ENCODE measurements around the gene OLIG1. TPM values are rescaled to one million over a fixed set of nuclear protein-coding genes. Genes with fewer than 3 reads are reported as not detected.

Gene OLIG1
- total RNA-seq, 2 experiments from 2014 or later = not detected

DNA sequence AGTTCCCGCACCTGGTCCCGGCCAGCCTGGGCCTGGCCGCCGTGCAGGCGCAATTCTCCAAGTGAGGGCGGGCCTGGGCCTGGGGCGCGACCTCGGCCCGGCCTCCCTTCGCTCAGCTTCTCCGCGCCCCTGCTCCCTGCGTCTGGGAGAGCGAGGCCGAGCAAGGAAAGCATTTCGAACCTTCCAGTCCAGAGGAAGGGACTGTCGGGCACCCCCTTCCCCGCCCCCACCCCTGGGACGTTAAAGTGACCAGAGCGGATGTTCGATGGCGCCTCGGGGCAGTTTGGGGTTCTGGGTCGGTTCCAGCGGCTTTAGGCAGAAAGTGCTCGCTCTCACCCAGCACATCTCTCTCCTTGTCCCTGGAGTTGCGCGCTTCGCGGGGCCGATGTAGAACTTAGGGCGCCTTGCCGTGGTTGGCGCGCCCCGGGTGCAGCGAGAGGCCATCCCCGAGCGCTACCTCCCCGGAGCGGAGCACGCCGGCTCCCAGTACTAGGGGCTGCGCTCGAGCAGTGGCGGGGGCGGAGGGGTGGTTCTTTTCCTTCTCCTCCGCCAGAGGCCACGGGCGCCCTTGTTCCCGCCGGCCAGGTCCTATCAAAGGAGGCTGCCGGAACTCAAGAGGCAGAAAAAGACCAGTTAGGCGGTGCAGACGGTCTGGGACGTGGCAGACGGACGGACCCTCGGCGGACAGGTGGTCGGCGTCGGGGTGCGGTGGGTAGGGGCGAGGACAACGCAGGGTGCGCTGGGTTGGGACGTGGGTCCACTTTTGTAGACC lies 1.2 kb downstream of the OLIG1 start:
- H3K4me3 ChIP-seq (ENCODE audit: low read depth, low read length, poor library complexity, severe bottlenecking) = no peak overlapping the region
- ChIA-PET CTCF (ENCODE audit: unreplicated experiment) (no interaction called here), POLR2A (no interaction called here)
- no peak overlapping the region for H2AFZ ChIP-seq (ENCODE audit: low read length)
- H4K20me1 ChIP-seq (ENCODE audit: insufficient read depth, low read length) = no peaks in the 10 kb centered on the region
- BruUV-seq (replicated peaks) = no TSS peak
- H3K9me3 ChIP-seq (ENCODE audit: low read length) = no peaks in the 10 kb centered on the region
- no peaks in the 10 kb centered on the region for H3K79me2 ChIP-seq (ENCODE audit: insufficient read depth, low read depth, low read length)
- no peaks in the 10 kb centered on the region for H3K36me3 ChIP-seq (ENCODE audit: insufficient read depth, low read length)
- no peaks in the 10 kb centered on the region for H3K4me1 ChIP-seq (ENCODE audit: insufficient read depth, low read length, poor library complexity, severe bottlenecking)
- TF ChIP-seq EZH2phosphoT487 (IDR thresholded peaks at IDR 0.05; ENCODE audit: borderline replicate concordance, low read depth, low read length) = no peak
- TF ChIP-seq, protein P1, sequence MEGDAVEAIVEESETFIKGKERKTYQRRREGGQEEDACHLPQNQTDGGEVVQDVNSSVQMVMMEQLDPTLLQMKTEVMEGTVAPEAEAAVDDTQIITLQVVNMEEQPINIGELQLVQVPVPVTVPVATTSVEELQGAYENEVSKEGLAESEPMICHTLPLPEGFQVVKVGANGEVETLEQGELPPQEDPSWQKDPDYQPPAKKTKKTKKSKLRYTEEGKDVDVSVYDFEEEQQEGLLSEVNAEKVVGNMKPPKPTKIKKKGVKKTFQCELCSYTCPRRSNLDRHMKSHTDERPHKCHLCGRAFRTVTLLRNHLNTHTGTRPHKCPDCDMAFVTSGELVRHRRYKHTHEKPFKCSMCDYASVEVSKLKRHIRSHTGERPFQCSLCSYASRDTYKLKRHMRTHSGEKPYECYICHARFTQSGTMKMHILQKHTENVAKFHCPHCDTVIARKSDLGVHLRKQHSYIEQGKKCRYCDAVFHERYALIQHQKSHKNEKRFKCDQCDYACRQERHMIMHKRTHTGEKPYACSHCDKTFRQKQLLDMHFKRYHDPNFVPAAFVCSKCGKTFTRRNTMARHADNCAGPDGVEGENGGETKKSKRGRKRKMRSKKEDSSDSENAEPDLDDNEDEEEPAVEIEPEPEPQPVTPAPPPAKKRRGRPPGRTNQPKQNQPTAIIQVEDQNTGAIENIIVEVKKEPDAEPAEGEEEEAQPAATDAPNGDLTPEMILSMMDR (conservative IDR thresholded peaks at IDR 0.05; ENCODE audit: low read length) = no peak
- H3K27ac ChIP-seq (ENCODE audit: low read depth, low read length, poor library complexity, severe bottlenecking) = no peak overlapping the region
- DNase-seq (ENCODE audit: low spot score) = no peak
- no peak overlapping the region for H3K4me2 ChIP-seq (ENCODE audit: low read length)
- intact Hi-C loops (cut with micrococcal nuclease; ENCODE audit: unreplicated experiment) = no loop called here
- no peaks in the 10 kb centered on the region for H3K9me2 ChIP-seq (ENCODE audit: insufficient read depth, low read length)

DNA sequence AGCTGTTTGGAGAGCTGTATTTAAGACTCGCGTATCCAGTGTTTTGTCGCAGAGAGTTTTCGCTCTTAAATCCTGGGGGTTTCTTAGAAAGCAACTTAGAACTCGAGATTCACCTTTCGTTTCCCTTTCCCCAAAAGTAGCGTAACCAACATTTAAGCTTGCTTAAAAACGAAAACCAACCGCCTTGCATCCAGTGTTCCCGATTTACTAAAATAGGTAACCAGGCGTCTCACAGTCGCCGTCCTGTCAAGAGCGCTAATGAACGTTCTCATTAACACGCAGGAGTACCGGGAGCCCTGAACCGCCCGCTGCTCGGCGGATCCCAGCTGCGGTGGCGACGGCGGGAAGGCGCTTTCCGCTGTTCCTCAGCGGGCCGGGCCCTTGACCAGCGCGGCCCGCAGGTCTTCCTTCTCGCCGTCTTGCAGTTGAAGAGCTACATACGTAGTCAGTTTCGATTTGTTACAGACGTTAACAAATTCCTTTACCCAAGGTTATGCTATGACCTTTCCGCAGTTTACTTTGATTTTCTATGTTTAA lies 1.9 kb downstream of the OLIG1 start:
- intact Hi-C loops (cut with micrococcal nuclease; ENCODE audit: unreplicated experiment) = no loop called here
- TF ChIP-seq, protein P1 (conservative IDR thresholded peaks at IDR 0.05; ENCODE audit: low read length) = no peak
- TF ChIP-seq EZH2phosphoT487 (IDR thresholded peaks at IDR 0.05; ENCODE audit: borderline replicate concordance, low read depth, low read length) = no peak
- H3K9me3 ChIP-seq (ENCODE audit: low read length) = no peaks in the 10 kb centered on the region
- POLR2A ChIA-PET = no interaction called here
- no peaks in the 10 kb centered on the region for H3K9me2 ChIP-seq (ENCODE audit: insufficient read depth, low read length)
- CTCF ChIA-PET (ENCODE audit: unreplicated experiment) = no interaction called here
- H3K4me2 ChIP-seq (ENCODE audit: low read length) = no peak overlapping the region
- no peaks in the 10 kb centered on the region for H3K79me2 ChIP-seq (ENCODE audit: insufficient read depth, low read depth, low read length)
- H3K27ac ChIP-seq (ENCODE audit: low read depth, low read length, poor library complexity, severe bottlenecking) = no peak overlapping the region
- no peaks in the 10 kb centered on the region for H3K36me3 ChIP-seq (ENCODE audit: insufficient read depth, low read length)
- no TSS peak for BruUV-seq (replicated peaks)
- H3K4me1 ChIP-seq (ENCODE audit: insufficient read depth, low read length, poor library complexity, severe bottlenecking) = no peaks in the 10 kb centered on the region
- no peak overlapping the region for H3K4me3 ChIP-seq (ENCODE audit: low read depth, low read length, poor library complexity, severe bottlenecking)
- H4K20me1 ChIP-seq (ENCODE audit: insufficient read depth, low read length) = no peaks in the 10 kb centered on the region
- no peak overlapping the region for H2AFZ ChIP-seq (ENCODE audit: low read length)
- no peak for DNase-seq (ENCODE audit: low spot score)

DNA sequence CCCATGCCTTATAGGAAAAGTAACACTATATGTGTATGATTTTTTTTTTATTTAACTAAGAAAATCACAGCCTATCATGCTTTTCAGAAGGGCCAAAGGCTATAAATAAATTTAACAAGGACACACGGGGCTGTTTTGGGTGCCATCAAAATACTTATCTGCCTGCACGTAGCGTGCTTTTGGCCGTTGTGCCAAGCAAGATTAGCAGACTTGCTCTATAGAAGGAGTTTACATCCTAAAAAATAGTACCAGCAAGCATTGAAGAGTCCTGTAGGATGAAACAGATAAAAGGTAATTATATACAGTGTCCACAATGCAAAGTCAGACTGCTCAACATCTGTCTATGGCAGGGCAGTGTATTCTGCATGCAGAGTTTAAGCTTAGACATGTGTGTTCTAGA lies 3.7 kb downstream of the OLIG1 start:
- H3K36me3 ChIP-seq (ENCODE audit: insufficient read depth, low read length) = no peaks in the 10 kb centered on the region
- H3K4me2 ChIP-seq (ENCODE audit: low read length) = no peak overlapping the region
- no peak overlapping the region for H2AFZ ChIP-seq (ENCODE audit: low read length)
- intact Hi-C loops (cut with micrococcal nuclease; ENCODE audit: unreplicated experiment) = no loop called here
- no peaks in the 10 kb centered on the region for H3K9me2 ChIP-seq (ENCODE audit: insufficient read depth, low read length)
- BruUV-seq (replicated peaks) = no TSS peak
- CTCF ChIA-PET (ENCODE audit: unreplicated experiment) = interaction anchor here (0.6 kb wide), 1 partner anchor 12 kb away, joined by 3 read pairs; no protein-coding TSS in a partner anchor
- no peaks in the 10 kb centered on the region for H4K20me1 ChIP-seq (ENCODE audit: insufficient read depth, low read length)
- H3K27ac ChIP-seq (ENCODE audit: low read depth, low read length, poor library complexity, severe bottlenecking) = no peak overlapping the region
- DNase-seq (ENCODE audit: low spot score) = no peak
- no peak overlapping the region for H3K4me3 ChIP-seq (ENCODE audit: low read depth, low read length, poor library complexity, severe bottlenecking)
- TF ChIP-seq EZH2phosphoT487 (IDR thresholded peaks at IDR 0.05; ENCODE audit: borderline replicate concordance, low read depth, low read length) = no peak
- TF ChIP-seq, protein P1 (conservative IDR thresholded peaks at IDR 0.05; ENCODE audit: low read length) = no peak
- H3K4me1 ChIP-seq (ENCODE audit: insufficient read depth, low read length, poor library complexity, severe bottlenecking) = no peaks in the 10 kb centered on the region
- POLR2A ChIA-PET = interaction anchor here (0.6 kb wide), 1 partner anchor 498 kb away, joined by 3 read pairs; no protein-coding TSS in a partner anchor
- no peaks in the 10 kb centered on the region for H3K79me2 ChIP-seq (ENCODE audit: insufficient read depth, low read depth, low read length)
- H3K9me3 ChIP-seq (ENCODE audit: low read length) = no peaks in the 10 kb centered on the region

All from OCI-LY7 (cell line).